Stomach (tissue), 4 donors: Measurements from ENCODE around the gene FAM124A.

Experiments used
- EP300 ChIP-seq: sonication (generic); formaldehyde crosslinking; IDR thresholded peaks from one replicate; pipeline ENCODE4 v1.6.1; 2017; ENCODE audit warnings: antibody characterized with exemption
- POLR2AphosphoS5 ChIP-seq, 3 donors: sonication (generic); formaldehyde crosslinking; IDR thresholded peaks; one replicate each; pipeline ENCODE4 v1.6.1; 2016; ENCODE audit warnings: antibody characterized with exemption in 3 of 3
- TF ChIP-seq, protein P1 (sequence below), 7 experiments: fragments of 450-650 bp in 4 of 7; fragments of 200-600 bp in 3 of 7; sonication (generic) in 3 of 7; IDR thresholded peaks; one replicate each; pipeline ENCODE4 v1.5.1; 2016 to 2019; ENCODE audit warnings: antibody characterized with exemption in 7 of 7, control low read depth in 2 of 7, mild to moderate bottlenecking in 1 of 7

GRCh38 chr13:51177188-51177587 is 45.0 kb upstream of the FAM124A start:
- no peak for TF ChIP-seq POLR2AphosphoS5 (IDR thresholded peaks at IDR 0.05)
- TF ChIP-seq, protein P1, sequence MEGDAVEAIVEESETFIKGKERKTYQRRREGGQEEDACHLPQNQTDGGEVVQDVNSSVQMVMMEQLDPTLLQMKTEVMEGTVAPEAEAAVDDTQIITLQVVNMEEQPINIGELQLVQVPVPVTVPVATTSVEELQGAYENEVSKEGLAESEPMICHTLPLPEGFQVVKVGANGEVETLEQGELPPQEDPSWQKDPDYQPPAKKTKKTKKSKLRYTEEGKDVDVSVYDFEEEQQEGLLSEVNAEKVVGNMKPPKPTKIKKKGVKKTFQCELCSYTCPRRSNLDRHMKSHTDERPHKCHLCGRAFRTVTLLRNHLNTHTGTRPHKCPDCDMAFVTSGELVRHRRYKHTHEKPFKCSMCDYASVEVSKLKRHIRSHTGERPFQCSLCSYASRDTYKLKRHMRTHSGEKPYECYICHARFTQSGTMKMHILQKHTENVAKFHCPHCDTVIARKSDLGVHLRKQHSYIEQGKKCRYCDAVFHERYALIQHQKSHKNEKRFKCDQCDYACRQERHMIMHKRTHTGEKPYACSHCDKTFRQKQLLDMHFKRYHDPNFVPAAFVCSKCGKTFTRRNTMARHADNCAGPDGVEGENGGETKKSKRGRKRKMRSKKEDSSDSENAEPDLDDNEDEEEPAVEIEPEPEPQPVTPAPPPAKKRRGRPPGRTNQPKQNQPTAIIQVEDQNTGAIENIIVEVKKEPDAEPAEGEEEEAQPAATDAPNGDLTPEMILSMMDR (IDR thresholded peaks at IDR 0.05), result no peak
- no peak for TF ChIP-seq EP300
